Ovary (tissue), 3 donors: Measurements from ENCODE around the gene C6orf118.

Experiments used
- CTCF ChIP-seq, 3 donors: fragments of 450-650 bp in 2 of 3; fragments of 200-600 bp in 1 of 3; IDR thresholded peaks; one replicate each; pipeline versions ENCODE4 v1.5.1 to v1.8.0; 2016 to 2022; ENCODE audit warnings: antibody characterized with exemption in 3 of 3, mild to moderate bottlenecking in 1 of 3
- POLR2A ChIP-seq: fragments of 450-650 bp; IDR thresholded peaks from one replicate; pipeline ENCODE4 v1.6.1; 2017; ENCODE audit warnings: antibody characterized with exemption, mild to moderate bottlenecking, moderate library complexity
- donor health status: DM: no; HTN: no; CAD: no.

- TF ChIP-seq CTCF (IDR thresholded peaks at IDR 0.05) (no peak), POLR2A (no peak)
Observed at GRCh38 chr6:165317723-165318122, 8.3 kb upstream of the C6orf118 start.
